Measurements from ENCODE around the gene LRIG1. TPM values are rescaled to one million over a fixed set of nuclear protein-coding genes. Genes with fewer than 3 reads are reported as not detected.

Gene LRIG1
- polyA plus RNA-seq, 1 donor from 2014 or later = 10.6 TPM

DNA sequence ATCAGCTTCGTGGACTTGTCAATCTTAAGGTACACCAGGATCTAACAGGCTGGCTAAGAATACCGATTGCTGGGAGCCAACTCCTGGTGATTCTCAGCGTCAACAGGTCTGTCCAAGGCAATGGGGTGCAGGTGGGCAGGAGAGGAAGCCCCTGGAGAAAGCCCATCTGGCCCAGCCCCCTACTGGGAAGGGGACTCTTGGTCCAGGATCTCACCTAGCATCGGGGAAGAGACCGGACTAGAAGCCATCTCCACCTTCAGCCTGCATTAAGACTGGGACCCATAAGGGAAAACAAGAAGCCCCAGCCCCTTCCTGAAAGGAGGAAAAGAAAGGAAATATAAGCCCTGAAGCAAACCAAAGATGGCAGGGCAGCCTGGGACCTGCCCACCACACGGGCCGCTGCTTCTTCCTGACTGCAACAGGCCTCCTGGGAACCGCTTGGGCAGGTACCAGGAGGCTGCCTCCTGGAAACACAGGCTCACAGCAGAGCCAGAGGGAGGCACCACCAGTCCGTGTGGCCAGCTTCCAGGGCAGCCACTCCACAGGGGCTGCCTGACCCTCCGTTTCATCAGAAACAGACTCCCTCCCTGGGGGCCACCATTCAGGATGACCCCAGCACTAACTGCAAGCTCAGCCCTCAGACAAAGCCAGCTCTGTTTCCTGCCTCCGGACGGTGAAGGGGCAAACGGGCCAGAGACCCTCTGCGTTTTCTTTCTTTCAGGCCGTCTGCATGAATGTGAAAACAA, 100.2 kb downstream of the LRIG1 start:
- Mint-ChIP-seq H3K27me3 (no peaks in the 10 kb centered on the region), H3K4me3 (no peak overlapping the region), H3K9me3 (no peaks in the 10 kb centered on the region), H3K4me1 (peaks cover 0 to 1% (median 0%) of the 10 kb centered on the region in 3 donors), H3K36me3 (peaks cover 2% of the 10 kb centered on the region), H3K27ac (no peak overlapping the region)

GRCh38 chr3:66399529-66400232, 101.1 kb downstream of the LRIG1 start:
- H3K27me3 Mint-ChIP-seq = no peaks in the 10 kb centered on the region
- no peak overlapping the region for H3K27ac Mint-ChIP-seq
- H3K4me3 Mint-ChIP-seq = no peak overlapping the region
- no peaks in the 10 kb centered on the region for H3K9me3 Mint-ChIP-seq
- peaks cover 2% of the 10 kb centered on the region for H3K36me3 Mint-ChIP-seq
- H3K4me1 Mint-ChIP-seq = peaks cover 0 to 1% (median 0%) of the 10 kb centered on the region in 3 donors

- Mint-ChIP-seq H3K27ac (no peak overlapping the region), H3K9me3 (no peaks in the 10 kb centered on the region), H3K27me3 (no peaks in the 10 kb centered on the region), H3K4me1 (peaks cover 9 to 12% (median 11%) of the 10 kb centered on the region in 3 donors), H3K36me3 (peaks cover 2% of the 10 kb centered on the region), H3K4me3 (no peak overlapping the region)
Measured at GRCh38 chr3:66398228-66399025, 102.4 kb downstream of the LRIG1 start.

GRCh38 chr3:66397745-66398144, 103.1 kb downstream of the LRIG1 start:
- no peak overlapping the region for H3K27ac Mint-ChIP-seq
- no peaks in the 10 kb centered on the region for H3K9me3 Mint-ChIP-seq
- H3K4me3 Mint-ChIP-seq = peak overlapping the region in 1 of 4 donors; percentile 34
- peaks cover 2% of the 10 kb centered on the region for H3K36me3 Mint-ChIP-seq
- no peaks in the 10 kb centered on the region for H3K27me3 Mint-ChIP-seq
- peaks cover 12 to 18% (median 15%) of the 10 kb centered on the region in 3 donors for H3K4me1 Mint-ChIP-seq

- peaks cover 0 to 2% (median under 1%) of the 10 kb centered on the region in 3 donors for H3K9me3 Mint-ChIP-seq
- H3K27me3 Mint-ChIP-seq = no peaks in the 10 kb centered on the region
- H3K4me3 Mint-ChIP-seq = peak overlapping the region in 1 of 4 donors; percentile 2
- H3K27ac Mint-ChIP-seq = peak overlapping the region in 1 of 3 donors; percentile 18
- H3K4me1 Mint-ChIP-seq = peaks cover 17 to 26% (median 22%) of the 10 kb centered on the region in 3 donors
- H3K36me3 Mint-ChIP-seq = no peaks in the 10 kb centered on the region
Measured at GRCh38 chr3:66396888-66397287, 103.9 kb downstream of the LRIG1 start.

DNA sequence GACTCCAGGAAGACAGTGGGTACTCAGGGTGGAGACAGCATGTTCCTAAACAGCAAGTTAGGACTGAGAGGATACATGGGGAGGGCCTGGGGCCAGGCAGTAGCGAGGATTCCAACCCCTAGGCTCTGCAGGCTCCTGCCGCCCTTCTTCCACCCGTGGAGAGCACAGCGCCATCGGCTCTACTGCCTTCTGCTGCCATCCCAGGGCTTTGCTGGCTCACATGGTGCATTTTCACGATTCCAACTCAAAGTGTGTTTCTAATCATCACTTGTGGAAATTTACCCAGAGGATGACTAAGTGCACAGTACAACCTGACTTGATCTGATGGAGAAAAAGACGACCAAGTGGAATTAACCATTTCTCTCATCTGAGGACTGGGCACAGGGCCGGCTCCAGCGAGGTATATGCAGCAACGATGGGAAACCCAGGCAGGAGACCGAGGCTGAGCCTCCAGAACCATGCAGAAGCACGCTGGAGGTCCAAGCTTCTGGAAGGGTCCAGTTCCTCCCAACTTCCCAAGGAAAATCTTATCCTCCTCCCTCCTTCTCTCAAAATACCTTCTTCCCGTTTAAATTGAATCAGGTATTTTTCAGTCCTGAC, 104.6 kb downstream of the LRIG1 start:
- Mint-ChIP-seq H3K27ac (peak overlapping the region in 1 of 3 donors; percentile 18), H3K27me3 (no peaks in the 10 kb centered on the region), H3K4me1 (peaks cover 17 to 28% (median 26%) of the 10 kb centered on the region in 3 donors), H3K4me3 (no peak overlapping the region), H3K9me3 (peaks cover 0 to 4% (median 3%) of the 10 kb centered on the region in 3 donors), H3K36me3 (no peaks in the 10 kb centered on the region)

DNA sequence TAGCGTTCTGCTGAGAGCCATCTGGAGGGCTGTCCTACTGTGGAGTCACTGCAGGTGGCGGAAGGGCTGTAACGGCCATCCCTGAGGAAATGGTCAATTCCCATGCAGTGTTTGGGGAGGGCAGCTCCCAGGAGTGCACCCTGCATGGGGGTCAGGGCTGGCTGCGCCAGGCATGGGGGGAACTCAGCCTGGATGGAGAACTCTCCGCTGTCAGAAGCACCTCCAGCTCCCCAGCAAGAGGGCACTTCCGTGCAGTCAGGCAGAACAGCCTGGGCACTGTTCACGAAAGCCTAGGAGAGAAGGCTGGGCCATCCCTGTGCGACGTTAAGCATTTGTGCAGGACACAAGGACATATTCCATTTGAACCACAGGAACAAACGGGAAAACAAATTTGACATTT, 105.2 kb downstream of the LRIG1 start:
- Mint-ChIP-seq H3K27ac (no peak overlapping the region), H3K27me3 (no peaks in the 10 kb centered on the region), H3K9me3 (peaks cover 0 to 4% (median 3%) of the 10 kb centered on the region in 3 donors), H3K36me3 (no peaks in the 10 kb centered on the region), H3K4me1 (peaks cover 17 to 31% (median 29%) of the 10 kb centered on the region in 3 donors), H3K4me3 (no peak overlapping the region)

DNA sequence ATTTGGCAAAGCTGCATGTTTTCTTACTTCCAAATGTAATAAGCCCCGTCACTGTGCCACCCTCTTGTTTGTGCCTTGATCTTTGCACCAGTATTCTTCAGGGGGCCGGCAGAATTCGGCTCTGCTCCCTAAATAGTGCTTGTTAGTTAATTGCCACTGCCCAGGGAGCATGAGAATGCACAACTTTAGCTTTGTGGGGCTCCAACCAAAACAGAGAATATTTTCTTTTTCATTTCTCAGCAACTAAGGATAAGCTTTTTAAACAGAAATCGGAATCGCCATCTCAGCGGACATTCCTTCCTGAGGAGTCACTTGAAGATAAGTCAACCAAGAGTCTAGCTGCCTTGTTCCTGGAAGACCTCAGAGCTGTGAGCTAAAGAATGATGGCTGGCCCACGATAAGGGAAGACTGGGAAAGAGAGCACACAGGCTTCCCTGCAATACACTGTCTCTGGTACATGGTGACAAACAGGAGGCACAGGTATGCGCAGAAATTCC, 106.0 kb downstream of the LRIG1 start:
- peaks cover 24 to 38% (median 36%) of the 10 kb centered on the region in 3 donors for H3K4me1 Mint-ChIP-seq

GRCh38 chr3:66394019-66394752, 106.6 kb downstream of the LRIG1 start:
- Mint-ChIP-seq H3K4me3 (peak overlapping the region; percentile 78 to 93 (median 86)), H3K36me3 (no peaks in the 10 kb centered on the region), H3K4me1 (peaks cover 30 to 44% (median 39%) of the 10 kb centered on the region in 3 donors), H3K27me3 (no peaks in the 10 kb centered on the region), H3K27ac (peak overlapping the region; percentile 57 to 90 (median 73)), H3K9me3 (peaks cover 0 to 4% (median 3%) of the 10 kb centered on the region in 3 donors)

More for the DNA sequence above, 106.0 kb downstream of the LRIG1 start:
- Mint-ChIP-seq H3K4me3 (peak overlapping the region in 1 of 4 donors; percentile 78), H3K27ac (peak overlapping the region in 2 of 3 donors; percentile 73 to 80), H3K36me3 (no peaks in the 10 kb centered on the region), H3K27me3 (no peaks in the 10 kb centered on the region), H3K9me3 (peaks cover 0 to 4% (median 3%) of the 10 kb centered on the region in 3 donors)

- H3K4me3 Mint-ChIP-seq = peak overlapping the region; percentile 78 to 93 (median 86)
- H3K36me3 Mint-ChIP-seq = no peaks in the 10 kb centered on the region
- H3K4me1 Mint-ChIP-seq = peaks cover 31 to 47% (median 42%) of the 10 kb centered on the region in 3 donors
- peaks cover 0 to 4% (median 3%) of the 10 kb centered on the region in 3 donors for H3K9me3 Mint-ChIP-seq
- peak overlapping the region; percentile 57 to 90 (median 73) for H3K27ac Mint-ChIP-seq
- H3K27me3 Mint-ChIP-seq = no peaks in the 10 kb centered on the region
Measured at GRCh38 chr3:66393333-66394005, 107.4 kb downstream of the LRIG1 start.

DNA sequence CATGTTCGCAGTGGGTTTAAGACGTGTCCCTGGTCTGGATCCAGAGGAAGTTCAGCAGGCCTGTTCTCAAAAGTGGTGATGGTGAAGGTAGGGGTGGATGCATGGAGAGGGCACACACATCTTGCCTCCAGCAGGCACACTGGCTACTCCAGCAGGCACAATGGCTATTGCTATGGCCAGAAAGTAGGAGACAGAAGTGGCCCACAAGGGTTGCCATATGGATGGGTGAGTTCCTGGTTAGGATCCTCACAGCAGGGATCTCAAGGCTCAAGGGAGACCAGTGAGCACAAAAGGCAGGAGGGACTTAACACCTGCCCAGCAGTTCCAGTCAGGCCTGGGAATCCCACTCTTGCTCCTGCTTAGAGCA, 107.9 kb downstream of the LRIG1 start:
- H3K27me3 Mint-ChIP-seq = no peaks in the 10 kb centered on the region
- peak overlapping the region; percentile 78 to 89 (median 82) for H3K4me3 Mint-ChIP-seq
- no peaks in the 10 kb centered on the region for H3K36me3 Mint-ChIP-seq
- H3K27ac Mint-ChIP-seq = peak overlapping the region; percentile 57 to 87 (median 73)
- H3K9me3 Mint-ChIP-seq = peaks cover 0 to 4% (median 3%) of the 10 kb centered on the region in 3 donors
- H3K4me1 Mint-ChIP-seq = peaks cover 31 to 52% (median 46%) of the 10 kb centered on the region in 3 donors

- H3K36me3 Mint-ChIP-seq = no peaks in the 10 kb centered on the region
- H3K9me3 Mint-ChIP-seq = peaks cover 0 to 4% (median 3%) of the 10 kb centered on the region in 3 donors
- peak overlapping the region; percentile 22 to 87 (median 73) for H3K27ac Mint-ChIP-seq
- peak overlapping the region in 3 of 4 donors; percentile 78 to 89 (median 82) for H3K4me3 Mint-ChIP-seq
- H3K27me3 Mint-ChIP-seq = no peaks in the 10 kb centered on the region
- peaks cover 31 to 52% (median 47%) of the 10 kb centered on the region in 3 donors for H3K4me1 Mint-ChIP-seq
Measured at GRCh38 chr3:66392512-66392911, 108.3 kb downstream of the LRIG1 start.

GRCh38 chr3:66390013-66390412, 110.8 kb downstream of the LRIG1 start:
- peaks cover under 1% of the 10 kb centered on the region for H3K36me3 Mint-ChIP-seq
- H3K9me3 Mint-ChIP-seq = peaks cover 0 to 4% (median 3%) of the 10 kb centered on the region in 3 donors
- H3K4me1 Mint-ChIP-seq = peaks cover 47 to 70% (median 66%) of the 10 kb centered on the region in 3 donors
- no peaks in the 10 kb centered on the region for H3K27me3 Mint-ChIP-seq
- H3K27ac Mint-ChIP-seq = peak overlapping the region; percentile 43 to 71 (median 45)
- H3K4me3 Mint-ChIP-seq = peak overlapping the region in 3 of 4 donors; percentile 5 to 59 (median 22)

Measured in IgD-negative memory B cell (primary cell).